Glutamatergic neuron (in vitro differentiated cells): ENCODE measurements around the gene BCAT1. TPM values are rescaled to one million over a fixed set of nuclear protein-coding genes. Genes with fewer than 3 reads are reported as not detected.

Source experiments
- DNase-seq: peaks from one replicate; pipeline ENCODE4 v3.0.0; 2022
- H3K27ac Mint-ChIP-seq: one replicate; pipeline ENCODE4 v1.8.0; 2020; ENCODE audit warnings: mild to moderate bottlenecking, mixed read lengths, inconsistent platforms; ENCODE audit not compliant: unreplicated experiment
- H3K27me3 Mint-ChIP-seq: one replicate; pipeline ENCODE4 v1.8.0; 2020; ENCODE audit warnings: mild to moderate bottlenecking, moderate library complexity, mixed read lengths, inconsistent platforms; ENCODE audit not compliant: unreplicated experiment
- H3K36me3 Mint-ChIP-seq: one replicate; pipeline ENCODE4 v1.8.0; 2020; ENCODE audit warnings: mild to moderate bottlenecking, mixed read lengths, inconsistent platforms; ENCODE audit not compliant: unreplicated experiment
- H3K4me1 Mint-ChIP-seq: one replicate; pipeline ENCODE4 v1.8.0; 2020; ENCODE audit warnings: mild to moderate bottlenecking, low read depth, mixed read lengths, inconsistent platforms; ENCODE audit not compliant: unreplicated experiment
- H3K4me3 Mint-ChIP-seq: one replicate; pipeline ENCODE4 v1.8.0; 2020; ENCODE audit warnings: mild to moderate bottlenecking, mixed read lengths, inconsistent platforms; ENCODE audit not compliant: unreplicated experiment
- H3K9me3 Mint-ChIP-seq: one replicate; pipeline ENCODE4 v1.8.0; 2020; ENCODE audit warnings: mild to moderate bottlenecking, moderate library complexity, mixed read lengths, inconsistent platforms; ENCODE audit not compliant: unreplicated experiment
- CTCF ChIP-seq: fragments of 200-600 bp; sonication (generic); IDR thresholded peaks from one replicate; pipeline ENCODE4 v1.5.0; 2021; ENCODE audit not compliant: partially characterized antibody, unreplicated experiment
- total RNA-seq: library from RNA; stranded (reverse); fragmentation: NEBNext Ultra II Directional; extraction: Animal tissue kit (Norgen Biotek cat#: 25700); gene quantifications from one replicate; pipeline ENCODE4 v1.2.1, GENCODE V29; 2021; ENCODE audit not compliant: unreplicated experiment

The BCAT1 gene
- total RNA-seq, 1 donor from 2014 or later: 401 TPM

GRCh38 chr12:24861766-24862540 lies 86.9 kb downstream of the BCAT1 start:
- Mint-ChIP-seq H3K27ac (no peak overlapping the region), H3K4me1 (no peaks in the 10 kb centered on the region), H3K36me3 (peaks cover 55% of the 10 kb centered on the region), H3K4me3 (no peak overlapping the region), H3K27me3 (no peaks in the 10 kb centered on the region), H3K9me3 (peaks cover 9% of the 10 kb centered on the region)
- no peak for DNase-seq
- TF ChIP-seq CTCF: no peak

- peaks cover 8% of the 10 kb centered on the region for H3K9me3 Mint-ChIP-seq
- no peaks in the 10 kb centered on the region for H3K4me1 Mint-ChIP-seq
- TF ChIP-seq CTCF: no peak
- no peak overlapping the region for H3K27ac Mint-ChIP-seq
- H3K36me3 Mint-ChIP-seq: peaks cover 58% of the 10 kb centered on the region
- no peak overlapping the region for H3K4me3 Mint-ChIP-seq
- H3K27me3 Mint-ChIP-seq: no peaks in the 10 kb centered on the region
- DNase-seq: no peak
These were observed 88.4 kb downstream of the BCAT1 start for GRCh38 chr12:24860546-24860945.

- peaks cover 8% of the 10 kb centered on the region for H3K9me3 Mint-ChIP-seq
- H3K27me3 Mint-ChIP-seq: no peaks in the 10 kb centered on the region
- H3K36me3 Mint-ChIP-seq: peaks cover 34% of the 10 kb centered on the region
- no peak for DNase-seq
- no peak for TF ChIP-seq CTCF
- H3K4me3 Mint-ChIP-seq: no peak overlapping the region
- no peak overlapping the region for H3K27ac Mint-ChIP-seq
- peaks cover 3% of the 10 kb centered on the region for H3K4me1 Mint-ChIP-seq
These were observed 92.4 kb downstream of the BCAT1 start for GRCh38 chr12:24856541-24856940.

- peaks cover 2% of the 10 kb centered on the region for H3K27me3 Mint-ChIP-seq
- peak overlapping the region; percentile 34 for H3K27ac Mint-ChIP-seq
- peaks cover 5% of the 10 kb centered on the region for H3K4me1 Mint-ChIP-seq
- TF ChIP-seq CTCF: no peak
- peaks cover 8% of the 10 kb centered on the region for H3K9me3 Mint-ChIP-seq
- H3K4me3 Mint-ChIP-seq: no peak overlapping the region
- no peak for DNase-seq
- peaks cover 30% of the 10 kb centered on the region for H3K36me3 Mint-ChIP-seq
These were observed 94.0 kb downstream of the BCAT1 start for GRCh38 chr12:24854908-24855307.

GRCh38 chr12:24854017-24854416 lies 94.9 kb downstream of the BCAT1 start:
- TF ChIP-seq CTCF: no peak
- Mint-ChIP-seq H3K4me3 (no peak overlapping the region), H3K27ac (no peak overlapping the region), H3K9me3 (peaks cover 5% of the 10 kb centered on the region), H3K4me1 (peaks cover 6% of the 10 kb centered on the region), H3K36me3 (peaks cover 27% of the 10 kb centered on the region), H3K27me3 (peaks cover 2% of the 10 kb centered on the region)
- no peak for DNase-seq
